Activated naive CD8-positive, alpha-beta T cell treated with anti-CD3 and anti-CD28 coated beads for 36 hours (primary cell): ENCODE data around the gene CDK11B. TPM values are rescaled to one million over a fixed set of nuclear protein-coding genes. Genes with fewer than 3 reads are reported as not detected.

Experiments
- DNase-seq: peaks from one replicate; pipeline ENCODE4 v3.0.0; 2021
- H3K27ac Mint-ChIP-seq: one replicate; pipeline ENCODE4 v1.8.0; 2022; ENCODE audit warnings: mild to moderate bottlenecking, moderate library complexity, mixed read lengths
- H3K27me3 Mint-ChIP-seq: one replicate; pipeline ENCODE4 v1.8.0; 2022; ENCODE audit warnings: mild to moderate bottlenecking, mixed read lengths
- H3K36me3 Mint-ChIP-seq: one replicate; pipeline ENCODE4 v1.8.0; 2021; ENCODE audit warnings: mild to moderate bottlenecking, mixed read lengths
- H3K4me1 Mint-ChIP-seq: one replicate; pipeline ENCODE4 v1.8.0; 2021; ENCODE audit warnings: mixed read lengths
- H3K4me3 Mint-ChIP-seq: one replicate; pipeline ENCODE4 v1.8.0; 2022; ENCODE audit warnings: mild to moderate bottlenecking, moderate library complexity, mixed read lengths
- H3K9me3 Mint-ChIP-seq: one replicate; pipeline ENCODE4 v1.8.0; 2022; ENCODE audit warnings: mixed read lengths
- total RNA-seq, 2 experiments: library from RNA; stranded (reverse); gene quantifications; one replicate each; pipeline ENCODE4 v1.2.3, GENCODE V29; 2021

The CDK11B gene
- total RNA-seq, 2 experiments from 2014 or later = 42.2 to 43.3 TPM

DNA sequence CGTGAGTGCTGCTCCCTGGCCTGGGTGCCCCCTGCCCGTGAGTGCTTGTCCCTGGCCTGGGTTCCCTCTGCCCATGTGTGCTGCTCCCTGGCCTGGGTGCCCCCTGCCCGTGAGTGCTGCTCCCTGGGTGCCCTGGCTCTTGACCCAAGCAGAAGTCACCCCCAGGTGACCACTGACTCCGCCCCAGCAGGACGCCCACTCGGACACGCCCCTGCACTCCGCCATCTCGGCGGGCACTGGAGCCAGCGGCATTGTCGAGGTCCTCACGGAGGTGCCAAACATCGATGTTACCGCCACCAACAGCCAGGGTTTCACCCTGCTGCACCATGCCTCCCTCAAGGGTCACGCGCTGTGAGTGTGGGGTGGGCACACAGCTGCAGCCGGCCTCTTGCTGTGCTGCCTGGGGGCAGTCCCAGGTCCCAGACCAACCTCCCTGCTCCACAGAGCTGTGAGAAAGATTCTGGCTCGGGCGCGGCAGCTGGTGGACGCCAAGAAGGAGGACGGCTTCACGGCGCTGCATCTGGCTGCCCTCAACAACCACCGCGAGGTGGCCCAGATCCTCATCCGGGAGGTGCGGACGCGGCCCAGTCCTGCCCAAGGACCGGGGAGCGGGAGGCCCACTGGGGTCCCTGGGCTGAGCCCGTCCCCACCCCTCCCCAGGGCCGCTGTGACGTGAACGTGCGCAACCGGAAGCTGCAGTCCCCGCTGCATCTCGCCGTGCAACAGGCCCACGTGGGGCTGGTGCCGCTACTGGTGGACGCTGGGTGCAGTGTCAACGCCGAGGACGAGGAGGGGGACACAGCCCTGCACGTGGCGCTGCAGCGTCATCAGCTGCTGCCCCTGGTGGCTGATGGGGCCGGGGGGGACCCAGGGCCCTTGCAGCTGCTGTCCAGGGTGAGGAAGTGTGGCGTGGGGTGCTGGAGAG, 30.7 kb downstream of the CDK11B start:
- no peak overlapping the region for H3K27ac Mint-ChIP-seq
- no peak for DNase-seq
- H3K27me3 Mint-ChIP-seq = peaks cover 7% of the 10 kb centered on the region
- H3K36me3 Mint-ChIP-seq = peaks cover 2% of the 10 kb centered on the region
- peaks cover 5% of the 10 kb centered on the region for H3K4me1 Mint-ChIP-seq
- peak overlapping the region; percentile 51 for H3K4me3 Mint-ChIP-seq
- H3K9me3 Mint-ChIP-seq = no peaks in the 10 kb centered on the region

GRCh38 chr1:1627261-1627828, 31.5 kb downstream of the CDK11B start:
- Mint-ChIP-seq H3K4me3 (no peak overlapping the region), H3K9me3 (no peaks in the 10 kb centered on the region), H3K4me1 (peaks cover 5% of the 10 kb centered on the region), H3K27me3 (peaks cover 7% of the 10 kb centered on the region), H3K36me3 (peaks cover 2% of the 10 kb centered on the region), H3K27ac (no peak overlapping the region)
- no peak for DNase-seq

- no peak for DNase-seq
- no peak overlapping the region for H3K4me3 Mint-ChIP-seq
- H3K9me3 Mint-ChIP-seq = no peaks in the 10 kb centered on the region
- peaks cover 2% of the 10 kb centered on the region for H3K36me3 Mint-ChIP-seq
- H3K27ac Mint-ChIP-seq = no peak overlapping the region
- peaks cover 5% of the 10 kb centered on the region for H3K4me1 Mint-ChIP-seq
- peaks cover 5% of the 10 kb centered on the region for H3K27me3 Mint-ChIP-seq
These were observed 32.3 kb downstream of the CDK11B start for GRCh38 chr1:1626207-1627141.

DNA sequence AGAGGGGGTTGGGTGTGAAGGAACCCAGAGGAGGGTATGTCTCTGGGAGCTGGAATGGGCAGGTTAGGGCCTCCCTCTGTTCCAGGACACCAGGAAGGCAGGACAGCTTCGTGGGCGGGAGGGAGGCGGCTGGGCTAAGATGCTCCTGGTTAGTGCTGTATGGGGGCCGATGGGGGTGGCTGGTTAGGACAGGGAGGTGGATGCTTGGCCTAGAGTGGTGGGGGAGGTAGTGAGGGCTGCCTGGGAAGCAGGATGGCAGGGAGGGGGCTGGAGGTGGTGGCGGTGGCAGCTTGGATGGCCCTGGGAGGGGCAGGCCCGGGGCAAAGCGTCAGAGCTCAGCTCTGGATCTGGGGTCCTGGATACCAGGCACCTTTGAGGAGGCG, 33.0 kb downstream of the CDK11B start:
- DNase-seq = no peak
- Mint-ChIP-seq H3K4me1 (peaks cover 5% of the 10 kb centered on the region), H3K4me3 (no peak overlapping the region), H3K27ac (no peak overlapping the region), H3K27me3 (peaks cover 4% of the 10 kb centered on the region), H3K36me3 (peaks cover 2% of the 10 kb centered on the region), H3K9me3 (no peaks in the 10 kb centered on the region)

- Mint-ChIP-seq H3K27me3 (peaks cover 3% of the 10 kb centered on the region), H3K27ac (no peak overlapping the region), H3K36me3 (peaks cover 2% of the 10 kb centered on the region), H3K4me1 (peaks cover 5% of the 10 kb centered on the region), H3K4me3 (no peak overlapping the region), H3K9me3 (no peaks in the 10 kb centered on the region)
- no peak for DNase-seq
These were observed 33.4 kb downstream of the CDK11B start for GRCh38 chr1:1625404-1625775.

DNA sequence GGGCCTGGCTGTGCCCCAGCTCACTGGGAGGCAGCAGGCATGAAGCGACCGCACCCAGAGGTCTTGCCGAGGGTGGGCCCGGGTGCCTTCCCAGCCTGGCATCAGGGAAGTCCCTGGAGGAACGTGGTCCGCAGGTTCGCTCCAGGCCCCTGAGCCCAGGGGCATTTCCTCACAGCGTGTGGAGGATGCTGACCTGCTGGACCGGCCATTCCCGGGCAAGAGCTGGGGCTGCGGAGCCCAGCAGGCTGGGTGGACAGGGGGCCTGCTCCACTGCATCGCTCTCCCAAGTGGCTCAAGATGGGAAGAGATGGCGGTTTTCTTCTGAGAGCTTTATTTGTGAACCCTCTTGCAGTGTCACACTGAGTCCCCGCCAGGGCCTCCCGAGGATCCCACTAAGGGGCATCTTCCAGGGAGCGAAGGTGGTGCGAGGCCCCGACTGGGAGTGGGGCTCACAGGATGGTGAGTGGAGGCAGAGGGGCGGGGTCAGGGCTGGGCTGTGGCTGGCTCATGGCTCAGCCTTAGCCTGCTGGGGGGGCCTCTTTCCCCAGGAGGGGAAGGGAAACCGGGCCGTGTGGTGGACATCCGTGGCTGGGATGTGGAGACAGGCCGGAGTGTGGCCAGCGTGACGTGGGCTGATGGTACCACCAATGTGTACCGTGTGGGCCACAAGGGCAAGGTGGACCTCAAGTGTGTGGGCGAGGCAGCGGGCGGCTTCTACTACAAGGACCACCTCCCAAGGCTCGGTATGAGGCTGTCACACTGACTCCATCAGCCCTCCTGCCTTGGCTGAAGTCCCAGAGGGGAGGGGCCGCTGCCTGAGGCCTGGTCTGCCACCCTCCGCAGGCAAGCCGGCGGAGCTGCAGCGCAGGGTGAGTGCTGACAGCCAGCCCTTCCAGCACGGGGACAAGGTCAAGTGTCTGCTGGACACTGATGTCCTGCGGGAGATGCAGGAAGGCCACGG, 34.1 kb downstream of the CDK11B start:
- H3K9me3 Mint-ChIP-seq = no peaks in the 10 kb centered on the region
- DNase-seq = no peak
- no peak overlapping the region for H3K27ac Mint-ChIP-seq
- no peak overlapping the region for H3K4me3 Mint-ChIP-seq
- no peaks in the 10 kb centered on the region for H3K27me3 Mint-ChIP-seq
- H3K36me3 Mint-ChIP-seq = no peaks in the 10 kb centered on the region
- H3K4me1 Mint-ChIP-seq = peaks cover under 1% of the 10 kb centered on the region

DNA sequence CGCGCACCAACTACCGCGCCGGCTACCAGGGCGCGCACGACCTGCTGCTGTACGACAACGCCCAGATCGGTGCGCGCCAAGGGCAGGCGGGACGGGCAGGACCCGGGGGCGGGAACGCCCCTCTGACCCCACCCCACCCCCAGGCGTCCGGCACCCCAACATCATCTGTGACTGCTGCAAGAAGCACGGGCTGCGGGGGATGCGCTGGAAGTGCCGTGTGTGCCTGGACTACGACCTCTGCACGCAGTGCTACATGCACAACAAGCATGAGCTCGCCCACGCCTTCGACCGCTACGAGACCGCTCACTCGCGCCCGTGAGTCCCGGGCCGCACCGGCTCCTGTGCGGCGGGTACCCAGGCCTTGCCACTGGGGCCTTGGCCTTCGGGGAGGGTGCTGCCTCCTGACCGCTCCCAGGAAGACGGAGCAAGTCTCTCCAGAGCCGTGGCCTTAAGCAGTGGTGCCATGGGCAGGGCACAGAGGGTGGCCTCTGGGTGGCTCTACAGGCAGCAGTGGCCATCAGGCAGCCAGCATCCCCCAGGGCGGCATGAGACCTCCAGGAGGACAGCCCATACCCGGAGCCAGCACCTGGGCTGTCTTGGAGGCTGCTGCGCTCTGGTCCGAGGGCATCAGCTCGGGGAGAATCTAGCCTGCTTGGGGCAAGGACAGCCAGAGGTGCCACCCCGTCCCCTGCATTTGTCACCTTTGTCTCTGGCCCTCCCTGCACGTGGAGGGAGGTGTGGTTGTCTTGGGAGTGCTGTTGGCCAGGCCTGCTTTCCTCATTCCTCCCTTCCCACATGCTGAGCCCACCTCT, 35.0 kb downstream of the CDK11B start:
- DNase-seq = no peak
- Mint-ChIP-seq H3K4me3 (no peak overlapping the region), H3K4me1 (no peaks in the 10 kb centered on the region), H3K36me3 (no peaks in the 10 kb centered on the region), H3K27me3 (no peaks in the 10 kb centered on the region), H3K27ac (no peak overlapping the region), H3K9me3 (no peaks in the 10 kb centered on the region)

- H3K4me1 Mint-ChIP-seq = no peaks in the 10 kb centered on the region
- H3K27me3 Mint-ChIP-seq = no peaks in the 10 kb centered on the region
- no peak overlapping the region for H3K27ac Mint-ChIP-seq
- no peak for DNase-seq
- H3K36me3 Mint-ChIP-seq = no peaks in the 10 kb centered on the region
- H3K9me3 Mint-ChIP-seq = no peaks in the 10 kb centered on the region
- no peak overlapping the region for H3K4me3 Mint-ChIP-seq
These were observed 35.6 kb downstream of the CDK11B start for GRCh38 chr1:1623181-1623630.

DNA sequence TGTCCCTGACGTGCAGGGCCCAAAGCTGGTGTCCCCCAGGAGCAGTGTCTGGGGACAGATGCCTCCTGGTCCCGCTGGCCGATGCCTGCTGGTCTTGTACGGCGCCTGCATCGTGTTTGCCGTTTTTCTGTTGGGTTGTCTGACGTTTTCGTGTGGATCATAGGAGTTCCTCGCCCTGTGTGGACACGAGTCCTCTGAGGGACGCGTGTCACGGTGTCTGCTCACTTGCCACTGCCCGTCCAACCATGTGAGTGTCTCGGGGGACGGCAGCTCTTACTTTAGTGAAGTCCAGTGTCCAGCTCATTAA, 36.1 kb downstream of the CDK11B start:
- Mint-ChIP-seq H3K4me3 (no peak overlapping the region), H3K4me1 (no peaks in the 10 kb centered on the region), H3K27ac (no peak overlapping the region), H3K36me3 (no peaks in the 10 kb centered on the region), H3K27me3 (no peaks in the 10 kb centered on the region), H3K9me3 (no peaks in the 10 kb centered on the region)
- no peak for DNase-seq

- peaks cover 1% of the 10 kb centered on the region for H3K4me1 Mint-ChIP-seq
- H3K4me3 Mint-ChIP-seq = no peak overlapping the region
- no peaks in the 10 kb centered on the region for H3K36me3 Mint-ChIP-seq
- H3K9me3 Mint-ChIP-seq = no peaks in the 10 kb centered on the region
- DNase-seq = no peak
- no peak overlapping the region for H3K27ac Mint-ChIP-seq
- no peaks in the 10 kb centered on the region for H3K27me3 Mint-ChIP-seq
These were observed 36.6 kb downstream of the CDK11B start for GRCh38 chr1:1622010-1622787.

DNA sequence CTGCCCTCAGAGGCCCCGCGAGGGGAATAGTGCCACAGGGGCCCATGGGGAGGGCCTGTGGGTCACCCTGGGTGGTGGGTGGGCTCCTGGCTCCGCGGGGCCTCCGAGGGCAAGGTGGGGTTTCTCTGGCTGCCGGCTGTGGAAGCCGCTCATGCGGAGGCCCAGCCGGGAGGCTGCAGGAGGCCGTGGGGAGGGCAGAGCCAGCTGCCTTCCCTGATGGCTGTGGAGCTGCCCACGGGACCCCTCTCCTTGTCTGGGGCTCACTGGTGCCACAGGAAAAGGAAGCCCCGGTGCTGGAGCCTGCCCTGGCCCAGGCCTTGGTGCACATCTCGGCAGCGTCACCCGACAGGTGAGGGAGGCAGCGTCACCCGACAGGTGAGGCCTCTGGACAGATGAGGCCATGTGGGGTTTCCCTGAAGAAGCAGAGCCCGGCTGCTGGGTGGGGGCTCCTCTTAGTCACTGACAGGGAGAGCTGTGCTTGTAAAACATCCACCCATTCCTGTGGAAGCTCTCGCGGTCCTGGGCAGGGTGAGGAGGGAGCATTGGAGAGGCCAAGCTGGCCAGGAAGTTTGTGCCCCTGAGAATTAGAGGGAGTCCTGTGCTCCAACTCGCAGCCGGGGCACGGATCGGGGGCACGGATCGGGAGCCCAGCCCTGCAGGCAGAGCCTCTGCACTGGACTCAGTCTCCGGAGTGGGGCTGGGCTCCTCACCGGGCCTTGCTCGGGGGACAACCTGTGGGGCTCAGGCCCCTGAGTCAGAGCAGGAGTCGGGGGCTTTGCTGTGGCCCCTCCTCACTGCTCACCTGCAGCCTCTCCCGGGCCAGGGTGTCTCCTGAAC, 37.4 kb downstream of the CDK11B start:
- Mint-ChIP-seq H3K9me3 (no peaks in the 10 kb centered on the region), H3K36me3 (no peaks in the 10 kb centered on the region), H3K4me3 (no peak overlapping the region), H3K27ac (no peak overlapping the region), H3K27me3 (no peaks in the 10 kb centered on the region), H3K4me1 (peaks cover 4% of the 10 kb centered on the region)
- DNase-seq = no peak

DNA sequence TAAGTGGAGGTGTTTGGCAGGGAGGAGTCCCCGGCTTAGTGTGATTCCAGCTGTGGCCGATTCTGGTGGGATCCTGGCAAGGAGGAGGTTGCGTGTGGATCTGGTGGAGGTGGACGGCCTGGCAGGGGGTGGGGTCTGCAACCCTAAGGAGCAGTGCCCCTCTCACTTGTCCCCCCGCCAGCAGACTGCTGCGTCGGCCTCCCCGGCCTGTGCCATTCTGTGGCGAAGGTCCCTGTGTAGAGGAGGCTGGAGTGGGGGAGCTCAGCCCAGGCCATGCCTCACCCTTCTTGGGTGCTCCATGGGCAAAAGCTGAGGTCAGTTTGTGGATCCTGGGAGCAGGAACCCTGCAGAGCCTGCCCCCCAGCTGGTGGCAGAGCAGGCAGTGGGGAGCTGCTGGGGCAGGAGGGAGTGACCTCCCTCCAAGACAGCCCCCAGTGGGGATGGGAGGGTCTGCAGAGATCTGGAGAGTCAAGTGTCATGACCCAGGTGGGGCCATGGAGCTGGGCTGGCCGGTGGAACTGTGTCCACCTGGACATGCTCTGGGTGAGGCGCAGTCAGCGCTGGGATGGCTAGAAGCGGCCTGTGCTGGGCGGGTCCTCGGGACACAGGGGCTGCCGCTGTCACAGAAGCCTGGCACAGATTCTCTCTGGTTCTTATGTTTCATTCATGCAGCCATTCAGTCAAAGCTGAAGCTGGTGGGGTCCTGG, 38.2 kb downstream of the CDK11B start:
- no peaks in the 10 kb centered on the region for H3K9me3 Mint-ChIP-seq
- no peak overlapping the region for H3K27ac Mint-ChIP-seq
- H3K4me1 Mint-ChIP-seq = peaks cover 4% of the 10 kb centered on the region
- no peaks in the 10 kb centered on the region for H3K36me3 Mint-ChIP-seq
- no peak overlapping the region for H3K4me3 Mint-ChIP-seq
- no peaks in the 10 kb centered on the region for H3K27me3 Mint-ChIP-seq
- DNase-seq = no peak
